Endothelial cell of umbilical vein (primary cell): ENCODE data around the gene TOMM20L. TPM values are rescaled to one million over a fixed set of nuclear protein-coding genes. Genes with fewer than 3 reads are reported as not detected.

ENCODE experiments used
- BruUV-seq: library from RNA; stranded (reverse); fragments of 400-500 nt; replicated peaks from 2 replicates; lab custom pipeline; 2021; lab: Mats Ljungman, UMichigan
- CTCF ChIA-PET: fragments of 300-600, 350-600 bp; sonication (Branson Sonifier 250); formaldehyde crosslinking; loops from one replicate; lab custom pipeline; 2021; ENCODE audit warnings: antibody characterized with exemption, inconsistent platforms; lab: Charles Lee
- POLR2A ChIA-PET: fragments of 300-600, 350-600 bp; sonication (Branson Sonifier 250); formaldehyde crosslinking; loops from one replicate; lab custom pipeline; 2021; ENCODE audit warnings: antibody characterized with exemption, inconsistent platforms; lab: Charles Lee
- DNase-seq: peaks from one replicate; pipeline ENCODE4 v3.0.0-alpha.2; 2011; ENCODE audit warnings: low read depth, low spot score
- FAIRE-seq: peaks from 2 replicates; lab custom pipeline; 2011; peaks lifted over from hg19 to GRCh38; lab: Jason Lieb, UNC
- H2AFZ ChIP-seq: 2 replicates; pipeline ENCODE4 v1.6.0; 2012; ENCODE audit warnings: low read depth, low read length, control low read depth, inconsistent platforms
- H3K27ac ChIP-seq: 2 replicates; pipeline ENCODE4 v1.5.1; 2011; ENCODE audit warnings: low read depth, mild to moderate bottlenecking, control low read depth, low read length, moderate library complexity; ENCODE audit not compliant: insufficient read depth
- H3K27me3 ChIP-seq, 2 experiments: 2 replicates each; pipeline versions ENCODE4 v1.6.0 to v1.6.1; 2011; ENCODE audit warnings: low read length in 2 of 2, mixed read lengths in 1 of 2; ENCODE audit not compliant: control insufficient read depth in 2 of 2, insufficient read depth in 2 of 2
- H3K36me3 ChIP-seq, 2 experiments: 2 replicates in 1 of 2; 3 replicates in 1 of 2; pipeline ENCODE4 v1.5.1; 2011; ENCODE audit warnings: low read length in 2 of 2, mild to moderate bottlenecking in 1 of 2, moderate library complexity in 1 of 2; ENCODE audit not compliant: control insufficient read depth in 2 of 2, insufficient read depth in 2 of 2; ENCODE audit errors: extremely low read depth in 1 of 2
- H3K4me1 ChIP-seq: 3 replicates; pipeline ENCODE4 v1.5.1; 2011; ENCODE audit warnings: mild to moderate bottlenecking, low read length; ENCODE audit not compliant: control insufficient read depth, insufficient read depth; ENCODE audit errors: extremely low read depth
- H3K4me2 ChIP-seq: 2 replicates; pipeline ENCODE4 v1.6.1; 2011; ENCODE audit warnings: low read length, control low read depth, mixed read lengths; ENCODE audit not compliant: insufficient read depth
- H3K4me3 ChIP-seq, 3 experiments: fragments of 200-600 bp in 1 of 3; sonication (generic), shearing (Covaris generic) in 1 of 3; replicated peaks in 1 of 3; 2 replicates each; pipeline ENCODE4 v1.5.1; 2011 to 2016; ENCODE audit warnings: control low read depth in 3 of 3, low read length in 3 of 3, mild to moderate bottlenecking in 2 of 3, inconsistent platforms in 1 of 3, low read depth in 1 of 3, moderate library complexity in 1 of 3; ENCODE audit not compliant: insufficient read depth in 1 of 3
- H3K79me2 ChIP-seq: 2 replicates; pipeline ENCODE4 v1.6.0; 2012; ENCODE audit warnings: low read length, inconsistent platforms; ENCODE audit not compliant: control insufficient read depth, insufficient read depth
- H3K9ac ChIP-seq: replicated peaks from 2 replicates; pipeline ENCODE3; 2011; ENCODE audit warnings: low read length, control low read depth; ENCODE audit not compliant: insufficient read depth; ENCODE audit errors: extremely low read depth
- H3K9me1 ChIP-seq: replicated peaks from 3 replicates; pipeline ENCODE4 v1.6.0; 2011; ENCODE audit warnings: mild to moderate bottlenecking, low read length; ENCODE audit not compliant: control insufficient read depth, insufficient read depth; ENCODE audit errors: extremely low read depth
- H3K9me3 ChIP-seq: replicated peaks from 2 replicates; pipeline ENCODE4 v1.5.1; 2012; ENCODE audit warnings: low read length, inconsistent platforms; ENCODE audit not compliant: control insufficient read depth, insufficient read depth
- H4K20me1 ChIP-seq: replicated peaks from 2 replicates; pipeline ENCODE3; 2011; ENCODE audit warnings: mild to moderate bottlenecking, low read length; ENCODE audit not compliant: control insufficient read depth, insufficient read depth; ENCODE audit errors: extremely low read depth
- EZH2 ChIP-seq: IDR thresholded peaks from 2 replicates; pipeline ENCODE4 v1.6.1; 2012; ENCODE audit warnings: borderline replicate concordance, low read depth, mild to moderate bottlenecking, moderate library complexity, low read length, inconsistent platforms; ENCODE audit not compliant: severe bottlenecking
- FOS ChIP-seq: IDR thresholded peaks from 2 replicates; pipeline ENCODE4 v1.6.1; 2011; ENCODE audit warnings: mild to moderate bottlenecking, low read length, moderate library complexity, borderline replicate concordance; ENCODE audit not compliant: insufficient read depth
- GATA2 ChIP-seq: IDR thresholded peaks from 2 replicates; pipeline ENCODE4 v1.7.0; 2011; ENCODE audit warnings: low read depth, mild to moderate bottlenecking, moderate library complexity, mixed read lengths, low read length; ENCODE audit not compliant: insufficient read length, insufficient read depth
- JUN ChIP-seq: IDR thresholded peaks from 2 replicates; pipeline ENCODE4 v1.6.1; 2011; ENCODE audit warnings: borderline replicate concordance, low read depth; ENCODE audit not compliant: insufficient read length, insufficient read depth
- MYC ChIP-seq: IDR thresholded peaks from one replicate; pipeline ENCODE4 v1.6.1; 2011; ENCODE audit warnings: mild to moderate bottlenecking, low read depth, low read length
- POLR2A ChIP-seq: IDR thresholded peaks from 2 replicates; pipeline ENCODE4 v1.6.1; 2012; ENCODE audit warnings: low read depth, mild to moderate bottlenecking, control low read depth, low read length
- POLR2AphosphoS5 ChIP-seq: IDR thresholded peaks from 2 replicates; pipeline ENCODE4 v1.6.1; 2012; ENCODE audit warnings: low read depth, mild to moderate bottlenecking, control low read depth, low read length, moderate library complexity; ENCODE audit not compliant: insufficient read depth
- dilution Hi-C: fragments of 300-500 bp; cut with MboI; formaldehyde crosslinking; loops from one replicate; pipeline ENCODE4 v1.15.0; 2019; ENCODE audit warnings: low sequenced_read_pairs; ENCODE audit not compliant: extremely low pct_ligation_motif_present
- intact Hi-C: fragments of 100-400 bp; cut with micrococcal nuclease; formaldehyde crosslinking; loops from one replicate; pipeline ENCODE4 v1.10.0; 2022
- polyA plus RNA-seq, 4 experiments: library from polyadenylated mRNA; depleted of rRNA in 3 of 4; stranded (reverse) in 3 of 4; unstranded in 1 of 4; fragments of >200 nt; gene quantifications; 2 replicates each; pipeline versions ENCODE4 v1.2.1 to v1.2.3, GENCODE V29; 2011 to 2012; ENCODE audit warnings: missing spikeins in 1 of 4
- total RNA-seq: library from RNA; stranded (reverse); gene quantifications from 2 replicates; pipeline ENCODE4 v1.2.3, GENCODE V29; 2021
- TF ChIP-seq, protein P1 (sequence below), 2 donors: IDR thresholded peaks; 1 replicate in 1 of 2; 2 replicates in 1 of 2; pipeline ENCODE4 v1.5.1; 2011; ENCODE audit warnings: low read length in 2 of 2, mild to moderate bottlenecking in 2 of 2, moderate library complexity in 2 of 2, control low read depth in 1 of 2, inconsistent platforms in 1 of 2, low read depth in 1 of 2; ENCODE audit not compliant: insufficient read depth in 1 of 2; ENCODE audit errors: extremely low read depth in 1 of 2
- TF ChIP-seq, protein P2 (sequence below): IDR thresholded peaks from 2 replicates; pipeline ENCODE4 v1.6.1; 2011; ENCODE audit not compliant: insufficient read depth, insufficient read length

Gene TOMM20L
- total and polyA plus RNA-seq, 2 donors (not counting 3 experiments of a cell fraction or from before 2014, with no cell fraction given), result not detected

DNA sequence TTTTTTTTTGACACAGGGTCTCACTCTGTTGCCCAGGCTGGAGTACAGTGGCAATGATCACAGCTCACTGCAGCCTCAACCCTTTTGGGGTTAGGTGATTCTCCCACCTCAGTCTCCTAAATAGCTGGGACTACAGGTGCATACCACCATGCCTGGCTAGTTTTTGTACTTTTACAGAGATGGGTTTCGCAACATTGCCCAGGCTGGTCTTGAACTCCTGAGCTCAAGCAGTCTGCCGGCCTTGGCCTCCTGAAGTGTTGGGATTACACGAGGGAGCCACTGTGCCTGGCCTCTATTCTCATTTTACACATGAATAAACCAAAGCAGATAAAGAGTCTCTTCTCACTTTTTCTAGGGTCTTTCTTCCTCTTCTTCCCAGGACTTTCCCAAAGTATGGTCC lies 3.2 kb downstream of the TOMM20L start:
- FAIRE-seq (no peak), DNase-seq (no peak)
- Histone ChIP-seq H3K27me3 (no peaks in the 10 kb centered on the region), H4K20me1 (no peaks in the 10 kb centered on the region), H3K9me3 (no peaks in the 10 kb centered on the region), H3K27ac (no peak overlapping the region), H3K9ac (no peak overlapping the region), H3K9me1 (no peaks in the 10 kb centered on the region), H3K4me3 (no peak overlapping the region), H3K4me1 (peaks cover 10% of the 10 kb centered on the region), H3K4me2 (no peak overlapping the region), H3K36me3 (no peaks in the 10 kb centered on the region), H3K79me2 (no peaks in the 10 kb centered on the region), H2AFZ (no peak overlapping the region)
- dilution Hi-C loops (no loop called here), intact Hi-C loops (no loop called here)
- TF ChIP-seq EZH2 (no peak), MYC (no peak), JUN (no peak), FOS (no peak), POLR2A (no peak), POLR2AphosphoS5 (no peak), GATA2 (no peak)
- TF ChIP-seq, protein P1, sequence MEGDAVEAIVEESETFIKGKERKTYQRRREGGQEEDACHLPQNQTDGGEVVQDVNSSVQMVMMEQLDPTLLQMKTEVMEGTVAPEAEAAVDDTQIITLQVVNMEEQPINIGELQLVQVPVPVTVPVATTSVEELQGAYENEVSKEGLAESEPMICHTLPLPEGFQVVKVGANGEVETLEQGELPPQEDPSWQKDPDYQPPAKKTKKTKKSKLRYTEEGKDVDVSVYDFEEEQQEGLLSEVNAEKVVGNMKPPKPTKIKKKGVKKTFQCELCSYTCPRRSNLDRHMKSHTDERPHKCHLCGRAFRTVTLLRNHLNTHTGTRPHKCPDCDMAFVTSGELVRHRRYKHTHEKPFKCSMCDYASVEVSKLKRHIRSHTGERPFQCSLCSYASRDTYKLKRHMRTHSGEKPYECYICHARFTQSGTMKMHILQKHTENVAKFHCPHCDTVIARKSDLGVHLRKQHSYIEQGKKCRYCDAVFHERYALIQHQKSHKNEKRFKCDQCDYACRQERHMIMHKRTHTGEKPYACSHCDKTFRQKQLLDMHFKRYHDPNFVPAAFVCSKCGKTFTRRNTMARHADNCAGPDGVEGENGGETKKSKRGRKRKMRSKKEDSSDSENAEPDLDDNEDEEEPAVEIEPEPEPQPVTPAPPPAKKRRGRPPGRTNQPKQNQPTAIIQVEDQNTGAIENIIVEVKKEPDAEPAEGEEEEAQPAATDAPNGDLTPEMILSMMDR (IDR thresholded peaks at IDR 0.05; ENCODE audit: extremely low read depth in 1 of 2, insufficient read depth in 1 of 2, low read depth in 1 of 2, low read length in 2 of 2), result no peak
- TF ChIP-seq, protein P2, sequence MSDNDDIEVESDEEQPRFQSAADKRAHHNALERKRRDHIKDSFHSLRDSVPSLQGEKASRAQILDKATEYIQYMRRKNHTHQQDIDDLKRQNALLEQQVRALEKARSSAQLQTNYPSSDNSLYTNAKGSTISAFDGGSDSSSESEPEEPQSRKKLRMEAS, result no peak
- BruUV-seq, result no TSS peak
- CTCF ChIA-PET, result no interaction called here
- POLR2A ChIA-PET, result no interaction called here
